ENCODE measurements around the gene PLA2G2C.
A peak's percentile ranks its signal among the peaks of the same experiment; 100 is the strongest.

Gene PLA2G2C

GRCh38 chr1:20179371-20180128 lies 6.8 kb downstream of the PLA2G2C start:
- no peaks in the 10 kb centered on the region for H3K36me3 ChIP-seq (ENCODE audit: insufficient read depth, low read length)
- no peaks in the 10 kb centered on the region for H3K27me3 ChIP-seq (ENCODE audit: insufficient read depth, low read length, poor library complexity)
- no peak overlapping the region for H3K4me3 ChIP-seq (ENCODE audit: low read depth in 1 of 2, low read length in 2 of 2)
- ATAC-seq (ENCODE audit: insufficient read depth, low read depth), result no peak
- no peaks in the 10 kb centered on the region for H3K79me2 ChIP-seq (ENCODE audit: insufficient read depth, low read length)
- H3K9me3 ChIP-seq (ENCODE audit: insufficient read depth, low read length, severe bottlenecking), result no peaks in the 10 kb centered on the region
- no peak overlapping the region for H3K9ac ChIP-seq (ENCODE audit: low read depth, low read length)
- no peak overlapping the region for H2AFZ ChIP-seq (ENCODE audit: low read depth, low read length)
- TF ChIP-seq EZH2 (IDR thresholded peaks at IDR 0.05; ENCODE audit: borderline replicate concordance, low read depth, low read length, severe bottlenecking), result no peak
- TF ChIP-seq, protein P1, sequence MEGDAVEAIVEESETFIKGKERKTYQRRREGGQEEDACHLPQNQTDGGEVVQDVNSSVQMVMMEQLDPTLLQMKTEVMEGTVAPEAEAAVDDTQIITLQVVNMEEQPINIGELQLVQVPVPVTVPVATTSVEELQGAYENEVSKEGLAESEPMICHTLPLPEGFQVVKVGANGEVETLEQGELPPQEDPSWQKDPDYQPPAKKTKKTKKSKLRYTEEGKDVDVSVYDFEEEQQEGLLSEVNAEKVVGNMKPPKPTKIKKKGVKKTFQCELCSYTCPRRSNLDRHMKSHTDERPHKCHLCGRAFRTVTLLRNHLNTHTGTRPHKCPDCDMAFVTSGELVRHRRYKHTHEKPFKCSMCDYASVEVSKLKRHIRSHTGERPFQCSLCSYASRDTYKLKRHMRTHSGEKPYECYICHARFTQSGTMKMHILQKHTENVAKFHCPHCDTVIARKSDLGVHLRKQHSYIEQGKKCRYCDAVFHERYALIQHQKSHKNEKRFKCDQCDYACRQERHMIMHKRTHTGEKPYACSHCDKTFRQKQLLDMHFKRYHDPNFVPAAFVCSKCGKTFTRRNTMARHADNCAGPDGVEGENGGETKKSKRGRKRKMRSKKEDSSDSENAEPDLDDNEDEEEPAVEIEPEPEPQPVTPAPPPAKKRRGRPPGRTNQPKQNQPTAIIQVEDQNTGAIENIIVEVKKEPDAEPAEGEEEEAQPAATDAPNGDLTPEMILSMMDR (IDR thresholded peaks at IDR 0.05; ENCODE audit: borderline replicate concordance, extremely low read depth, low read length, poor library complexity, severe bottlenecking), result no peak
- no peaks in the 10 kb centered on the region for H4K20me1 ChIP-seq (ENCODE audit: insufficient read depth, low read length)
- DNase-seq, result no peak
- H3K4me2 ChIP-seq (ENCODE audit: insufficient read depth, low read length), result no peak overlapping the region
- no peak overlapping the region for H3K27ac ChIP-seq (ENCODE audit: low read length)
- peaks cover 11% of the 10 kb centered on the region for H3K4me1 ChIP-seq (ENCODE audit: insufficient read depth, low read length)

- H2AFZ ChIP-seq (ENCODE audit: low read depth, low read length), result no peak overlapping the region
- H3K9me3 ChIP-seq (ENCODE audit: insufficient read depth, low read length, severe bottlenecking), result no peaks in the 10 kb centered on the region
- no peaks in the 10 kb centered on the region for H3K36me3 ChIP-seq (ENCODE audit: insufficient read depth, low read length)
- H3K4me3 ChIP-seq (ENCODE audit: low read depth in 1 of 2, low read length in 2 of 2), result no peak overlapping the region
- H3K9ac ChIP-seq (ENCODE audit: low read depth, low read length), result no peak overlapping the region
- peaks cover 19% of the 10 kb centered on the region for H3K4me1 ChIP-seq (ENCODE audit: insufficient read depth, low read length)
- DNase-seq (no peak), ATAC-seq (ENCODE audit: insufficient read depth, low read depth) (no peak)
- H3K4me2 ChIP-seq (ENCODE audit: insufficient read depth, low read length), result no peak overlapping the region
- no peak for TF ChIP-seq EZH2 (IDR thresholded peaks at IDR 0.05; ENCODE audit: borderline replicate concordance, low read depth, low read length, severe bottlenecking)
- TF ChIP-seq, protein P1 (IDR thresholded peaks at IDR 0.05; ENCODE audit: borderline replicate concordance, extremely low read depth, low read length, poor library complexity, severe bottlenecking), result no peak
- H3K79me2 ChIP-seq (ENCODE audit: insufficient read depth, low read length), result no peaks in the 10 kb centered on the region
- no peak overlapping the region for H3K27ac ChIP-seq (ENCODE audit: low read length)
- H3K27me3 ChIP-seq (ENCODE audit: insufficient read depth, low read length, poor library complexity), result no peaks in the 10 kb centered on the region
- H4K20me1 ChIP-seq (ENCODE audit: insufficient read depth, low read length), result no peaks in the 10 kb centered on the region
Observed at GRCh38 chr1:20178634-20179370, 7.5 kb downstream of the PLA2G2C start.

GRCh38 chr1:20174937-20175666 lies 11.2 kb downstream of the PLA2G2C start:
- Histone ChIP-seq H3K9ac (ENCODE audit: low read depth, low read length) (peak overlapping the region; percentile 49), H3K36me3 (ENCODE audit: insufficient read depth, low read length) (no peaks in the 10 kb centered on the region), H4K20me1 (ENCODE audit: insufficient read depth, low read length) (no peaks in the 10 kb centered on the region), H2AFZ (ENCODE audit: low read depth, low read length) (peak overlapping the region; percentile 17; the same call in 1 of the 2 replicates), H3K4me1 (ENCODE audit: insufficient read depth, low read length) (peaks cover 19% of the 10 kb centered on the region), H3K79me2 (ENCODE audit: insufficient read depth, low read length) (peaks cover 3% of the 10 kb centered on the region; the same call in 1 of the 2 replicates), H3K4me2 (ENCODE audit: insufficient read depth, low read length) (peak overlapping the region; percentile 43; the same call in 1 of the 2 replicates), H3K27me3 (ENCODE audit: insufficient read depth, low read length, poor library complexity) (no peaks in the 10 kb centered on the region), H3K27ac (ENCODE audit: low read length) (peak overlapping the region; percentile 72), H3K4me3 (ENCODE audit: low read depth in 1 of 2, low read length in 2 of 2) (peak overlapping the region in 1 of 2 experiments; percentile 44; a peak in 2 of 4 replicates), H3K9me3 (ENCODE audit: insufficient read depth, low read length, severe bottlenecking) (no peaks in the 10 kb centered on the region)
- ATAC-seq (ENCODE audit: insufficient read depth, low read depth) (peak; percentile 77), DNase-seq (peak; percentile 56)
- TF ChIP-seq, protein P1 (IDR thresholded peaks at IDR 0.05; ENCODE audit: borderline replicate concordance, extremely low read depth, low read length, poor library complexity, severe bottlenecking), result no peak
- TF ChIP-seq EZH2 (IDR thresholded peaks at IDR 0.05; ENCODE audit: borderline replicate concordance, low read depth, low read length, severe bottlenecking), result no peak
